GM18507 (cell line): Measurements from ENCODE around the gene FAM107B.
A peak's percentile ranks its signal among the peaks of the same experiment; 100 is the strongest.

Source experiments
- DNase-seq: peaks from one replicate; pipeline ENCODE4 v3.0.0; 2011; ENCODE audit warnings: low read depth; ENCODE audit not compliant: insufficient read length; ENCODE audit errors: extremely low spot score
- FAIRE-seq: peaks from 2 replicates; lab custom pipeline; 2011; peaks lifted over from hg19 to GRCh38; lab: Jason Lieb, UNC

FAM107B gene

GRCh38 chr10:14489522-14490177, 285.0 kb downstream of the FAM107B start:
- no peak for FAIRE-seq

DNA sequence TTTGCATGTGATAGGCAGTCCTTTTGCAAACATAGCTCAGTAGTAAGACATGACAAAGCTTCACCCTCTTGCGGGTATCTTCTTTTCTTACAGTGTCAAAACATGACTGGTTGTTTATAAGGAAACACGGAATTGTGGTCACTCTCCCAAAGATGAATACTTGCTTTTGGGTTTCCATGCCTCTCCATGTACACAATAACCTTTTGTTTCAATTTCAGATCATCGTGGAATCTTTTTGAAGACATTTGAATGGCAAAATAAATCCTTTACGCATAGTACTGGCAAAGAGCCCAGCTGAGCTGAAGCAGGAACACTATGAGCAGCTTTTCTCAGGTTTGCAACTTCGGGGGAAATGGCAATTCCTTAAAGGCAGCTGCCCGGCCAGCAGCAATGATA, 287.2 kb downstream of the FAM107B start:
- DNase-seq (no peak), FAIRE-seq (no peak)

More at GRCh38 chr10:14489522-14490177, 285.0 kb downstream of the FAM107B start:
- no peak for DNase-seq

GRCh38 chr10:14486777-14487487, 287.8 kb downstream of the FAM107B start:
- no peak for DNase-seq
- FAIRE-seq: no peak

GRCh38 chr10:14485986-14486385, 288.7 kb downstream of the FAM107B start:
- no peak for FAIRE-seq
- DNase-seq: no peak

- DNase-seq (no peak), FAIRE-seq (no peak)
These were observed 291.3 kb downstream of the FAM107B start for GRCh38 chr10:14483417-14483816.

DNA sequence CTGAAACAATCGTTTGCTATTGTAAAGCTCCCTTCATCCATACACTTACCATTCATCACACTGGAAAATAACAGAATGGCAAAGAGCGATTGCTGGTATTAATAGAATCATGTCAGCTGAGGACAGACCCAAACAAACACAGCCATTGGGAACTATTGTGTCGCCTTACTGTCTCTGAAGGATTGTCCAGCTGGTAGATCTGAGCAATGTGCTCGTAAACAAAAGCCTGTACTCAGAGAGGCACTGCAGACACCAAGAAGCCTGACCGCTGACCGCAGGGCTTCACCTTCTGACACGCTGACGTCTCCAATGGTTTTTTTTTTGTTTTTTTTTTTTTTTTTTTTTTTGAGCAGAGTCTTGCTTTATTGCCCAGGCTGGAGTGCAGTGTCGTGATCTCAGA, 292.9 kb downstream of the FAM107B start:
- DNase-seq: no peak
- no peak for FAIRE-seq

GRCh38 chr10:14481014-14481413, 293.7 kb downstream of the FAM107B start:
- FAIRE-seq: no peak

DNA sequence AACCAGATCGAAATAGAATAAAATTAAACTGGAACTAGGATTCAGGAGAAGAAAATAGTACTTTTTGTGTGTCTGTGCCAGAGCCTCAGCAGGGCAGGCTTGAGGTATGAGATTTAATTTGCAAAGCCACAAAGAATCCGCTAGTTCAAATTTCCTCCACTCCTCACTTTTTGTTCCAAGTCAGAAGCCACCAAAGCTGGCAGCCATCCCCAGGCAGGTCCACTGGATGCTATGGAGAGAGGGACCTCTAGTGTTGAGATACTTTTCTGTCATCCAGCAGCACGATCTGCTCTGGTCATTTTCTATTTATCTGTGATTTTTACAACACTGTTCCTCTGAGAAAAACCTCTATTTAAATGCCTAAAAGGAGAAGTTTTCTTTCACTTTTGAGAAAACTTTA, 296.1 kb downstream of the FAM107B start:
- DNase-seq: no peak
- peak; percentile 12 for FAIRE-seq

More at GRCh38 chr10:14481014-14481413, 293.7 kb downstream of the FAM107B start:
- no peak for DNase-seq

- FAIRE-seq: no peak
- no peak for DNase-seq
These were observed 296.5 kb downstream of the FAM107B start for GRCh38 chr10:14478201-14478600.

- FAIRE-seq: no peak
These were observed 297.3 kb downstream of the FAM107B start for GRCh38 chr10:14477408-14477710.

DNA sequence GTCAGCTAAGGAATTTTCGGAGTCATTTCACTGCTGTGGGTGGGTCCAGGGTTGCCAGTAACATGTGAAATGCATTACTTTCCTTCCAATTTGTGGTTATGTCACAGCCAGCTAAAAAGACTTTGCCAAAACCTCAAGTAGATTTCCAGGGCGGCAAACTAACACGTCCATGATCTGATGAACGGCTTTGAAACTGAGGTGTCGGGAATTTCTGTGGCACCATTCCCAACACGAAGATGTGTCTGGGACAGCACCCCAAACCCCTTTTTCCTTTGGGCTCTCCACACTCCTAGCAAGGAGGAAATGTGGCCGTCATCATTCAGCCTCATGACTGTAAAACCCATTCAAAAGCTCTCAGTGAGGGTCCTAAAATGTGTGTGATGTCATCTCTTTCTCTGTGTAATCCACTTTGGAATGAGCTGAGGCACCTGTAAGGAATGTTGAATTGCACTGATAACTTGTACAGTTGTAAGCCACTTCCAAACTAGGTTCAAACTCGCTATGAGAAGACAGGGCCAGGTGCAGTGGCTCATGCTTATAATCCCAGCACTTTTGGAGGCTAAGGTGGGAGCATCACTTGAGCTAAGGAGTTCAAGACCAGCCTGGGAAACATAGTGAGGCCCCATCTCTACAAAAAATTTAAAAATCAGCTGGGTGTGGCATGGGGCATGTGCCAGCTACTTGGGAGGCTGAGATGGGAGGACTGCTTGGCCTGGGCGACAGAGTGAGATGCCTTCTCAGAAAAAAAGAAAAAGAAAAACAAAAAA, 297.9 kb downstream of the FAM107B start:
- DNase-seq (no peak), FAIRE-seq (no peak)

More at GRCh38 chr10:14477408-14477710, 297.3 kb downstream of the FAM107B start:
- DNase-seq: no peak

DNA sequence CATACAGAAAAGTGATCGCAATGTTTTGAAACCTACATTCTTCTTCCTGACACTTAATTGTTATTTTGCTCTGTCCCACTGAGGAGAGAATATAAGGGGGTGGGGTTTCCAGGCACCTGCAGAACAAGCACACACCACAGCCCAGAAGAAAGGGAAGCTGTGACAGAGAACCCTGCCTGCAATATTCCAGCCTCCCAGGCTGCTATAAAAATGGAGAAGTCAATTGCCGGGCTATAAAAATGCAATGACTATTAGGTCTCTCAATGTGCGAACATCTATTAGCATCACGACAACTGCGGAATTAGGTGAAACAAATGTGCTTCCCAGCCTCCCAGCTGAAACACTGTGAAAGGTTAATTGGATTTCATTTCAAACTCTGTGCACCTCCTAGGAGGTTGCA, 298.7 kb downstream of the FAM107B start:
- no peak for FAIRE-seq
- no peak for DNase-seq

- DNase-seq (no peak), FAIRE-seq (no peak)
These were observed 300.0 kb downstream of the FAM107B start for GRCh38 chr10:14474656-14475055.

DNA sequence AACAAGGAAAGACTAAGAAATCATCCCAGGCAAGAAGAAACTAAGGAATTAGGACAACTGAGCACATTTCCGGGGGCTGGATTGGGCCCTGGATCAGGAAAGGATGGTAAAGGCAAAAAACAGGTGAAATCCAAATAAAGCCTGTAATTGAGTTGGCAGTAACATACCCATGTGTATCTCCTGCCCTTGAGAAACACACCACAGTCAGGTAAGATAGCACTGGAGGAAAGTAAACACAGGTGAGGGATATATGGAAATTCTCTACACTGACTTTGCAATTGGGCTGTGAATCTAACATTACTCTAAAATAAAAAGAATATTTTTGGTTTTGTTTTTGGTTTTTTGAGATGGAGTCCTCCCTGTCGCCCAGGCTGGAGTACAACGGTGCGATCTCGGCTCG, 303.8 kb downstream of the FAM107B start:
- FAIRE-seq: no peak
- no peak for DNase-seq

GRCh38 chr10:14468726-14469125, 306.0 kb downstream of the FAM107B start:
- no peak for DNase-seq
- FAIRE-seq: no peak
